T-helper 1 cell treated with Interleukin-12 subunit alpha and Interleukin-12 subunit beta and Interleukin-4 antibody, amounts not matched to agents 30 μg/mL and 1 μg/mL, for 36 hours (primary cell): ENCODE measurements around the gene MEIS2.

Experiments used
- H3K27ac Mint-ChIP-seq: one replicate; pipeline ENCODE4 v1.8.0; 2021; ENCODE audit warnings: mild to moderate bottlenecking, mixed read lengths
- H3K27me3 Mint-ChIP-seq: one replicate; pipeline ENCODE4 v1.8.0; 2021; ENCODE audit warnings: low read depth, mixed read lengths
- H3K36me3 Mint-ChIP-seq: one replicate; pipeline ENCODE4 v1.8.0; 2021; ENCODE audit warnings: low read depth, mixed read lengths
- H3K4me1 Mint-ChIP-seq: one replicate; pipeline ENCODE4 v1.8.0; 2021; ENCODE audit warnings: low read depth, mixed read lengths
- H3K4me3 Mint-ChIP-seq: one replicate; pipeline ENCODE4 v1.8.0; 2021; ENCODE audit warnings: mild to moderate bottlenecking, moderate library complexity, mixed read lengths
- H3K9me3 Mint-ChIP-seq: one replicate; pipeline ENCODE4 v1.8.0; 2021; ENCODE audit warnings: mixed read lengths

The MEIS2 gene

DNA sequence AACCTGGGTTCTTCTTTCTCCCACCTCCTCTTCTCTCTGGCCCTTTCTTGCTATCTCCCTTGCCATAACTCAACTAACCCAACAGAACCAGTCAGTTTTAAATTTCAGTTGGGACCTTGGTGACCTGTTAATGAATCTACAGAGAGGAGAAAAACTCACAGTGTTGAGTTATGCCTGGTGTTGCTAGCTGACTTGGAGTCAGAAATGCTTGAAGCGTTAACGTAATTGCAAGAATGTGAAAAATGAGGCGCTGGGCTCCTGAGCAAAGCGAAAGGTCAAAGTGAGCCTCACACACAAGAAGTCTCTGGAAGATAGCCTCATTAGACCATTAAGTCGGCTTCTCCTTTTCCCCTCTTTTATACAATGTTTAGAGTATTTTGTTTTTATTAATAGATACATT, 18.4 kb downstream of the MEIS2 start:
- Mint-ChIP-seq H3K9me3 (no peaks in the 10 kb centered on the region), H3K36me3 (no peaks in the 10 kb centered on the region), H3K27ac (no peak overlapping the region), H3K4me1 (no peaks in the 10 kb centered on the region), H3K4me3 (no peak overlapping the region), H3K27me3 (peaks cover 3% of the 10 kb centered on the region)

DNA sequence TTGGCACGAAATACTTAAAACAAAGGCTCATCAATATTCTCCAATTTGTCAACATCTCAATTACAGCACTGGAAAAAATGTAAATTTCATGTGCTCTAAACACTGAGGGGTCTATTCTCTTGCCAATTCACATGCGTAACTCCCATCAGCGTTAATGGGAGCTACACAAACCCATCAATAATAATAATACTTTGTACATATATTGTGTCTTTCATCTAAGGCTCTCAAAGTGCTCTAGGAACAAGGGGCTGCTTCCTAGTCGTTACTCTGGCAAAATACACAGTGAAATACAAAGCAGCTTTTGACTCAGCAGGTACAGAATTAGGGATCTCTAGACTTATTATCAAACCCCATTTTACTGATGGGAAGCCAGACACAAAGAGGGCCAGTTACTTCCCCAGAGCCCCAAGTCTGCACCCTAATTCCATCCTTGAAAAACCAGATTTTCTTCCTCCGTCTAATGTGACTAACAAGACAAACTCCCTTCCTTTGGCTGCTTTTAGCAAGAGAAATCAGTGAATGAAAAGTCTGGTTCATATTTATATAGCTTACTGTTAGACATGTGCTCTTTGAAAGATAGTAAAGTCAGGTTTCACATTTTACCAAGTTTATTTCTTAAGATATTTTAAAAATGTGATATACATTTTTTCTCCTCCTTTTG, 20.0 kb downstream of the MEIS2 start:
- Mint-ChIP-seq H3K4me1 (no peaks in the 10 kb centered on the region), H3K4me3 (no peak overlapping the region), H3K36me3 (no peaks in the 10 kb centered on the region), H3K27me3 (no peaks in the 10 kb centered on the region), H3K27ac (no peak overlapping the region), H3K9me3 (no peaks in the 10 kb centered on the region)

GRCh38 chr15:37079726-37080125, 20.6 kb downstream of the MEIS2 start:
- Mint-ChIP-seq H3K4me3 (no peak overlapping the region), H3K27ac (no peak overlapping the region), H3K36me3 (no peaks in the 10 kb centered on the region)

GRCh38 chr15:37078566-37078965, 21.8 kb downstream of the MEIS2 start:
- Mint-ChIP-seq H3K27ac (no peak overlapping the region), H3K4me1 (no peaks in the 10 kb centered on the region), H3K27me3 (no peaks in the 10 kb centered on the region), H3K4me3 (no peak overlapping the region), H3K9me3 (no peaks in the 10 kb centered on the region), H3K36me3 (no peaks in the 10 kb centered on the region)

More at GRCh38 chr15:37079726-37080125, 20.6 kb downstream of the MEIS2 start:
- Mint-ChIP-seq H3K9me3 (no peaks in the 10 kb centered on the region), H3K4me1 (no peaks in the 10 kb centered on the region), H3K27me3 (no peaks in the 10 kb centered on the region)

DNA sequence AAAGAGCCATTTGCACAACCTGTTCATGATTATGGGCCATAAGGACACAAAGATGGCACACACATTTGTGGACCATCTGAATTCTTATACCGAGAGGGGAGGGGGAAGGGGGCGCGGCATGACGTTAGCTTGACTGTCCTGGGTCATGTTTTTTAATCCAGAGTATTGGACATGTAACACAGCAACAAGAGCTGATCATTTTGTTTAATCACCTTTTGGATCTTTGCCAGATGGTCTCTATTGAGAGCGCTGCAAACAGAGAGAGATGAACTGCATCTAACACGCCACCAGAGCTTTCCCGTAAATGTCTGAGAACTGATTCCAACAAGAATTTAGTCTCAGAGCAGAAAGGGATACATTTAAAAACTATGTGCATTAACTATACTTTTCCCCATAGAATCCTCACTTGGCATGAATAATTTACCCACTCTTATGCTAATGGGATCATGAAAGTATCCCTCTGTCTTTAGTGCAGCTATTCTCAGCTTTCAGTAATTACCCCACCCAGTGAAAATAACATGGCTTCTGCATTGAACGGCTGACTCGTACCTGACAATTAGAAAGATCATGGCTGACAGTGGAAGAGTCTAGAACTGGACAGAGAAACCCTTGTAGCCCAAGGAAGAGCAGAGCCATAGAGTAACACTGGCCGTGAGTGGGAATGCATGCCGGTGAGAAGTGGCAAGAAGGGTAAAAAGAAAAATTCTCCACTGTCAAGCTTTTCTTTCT, 22.6 kb downstream of the MEIS2 start:
- H3K27me3 Mint-ChIP-seq, result no peaks in the 10 kb centered on the region
- no peaks in the 10 kb centered on the region for H3K9me3 Mint-ChIP-seq
- H3K36me3 Mint-ChIP-seq, result no peaks in the 10 kb centered on the region
- no peak overlapping the region for H3K4me3 Mint-ChIP-seq
- H3K4me1 Mint-ChIP-seq, result no peaks in the 10 kb centered on the region
- H3K27ac Mint-ChIP-seq, result no peak overlapping the region

- Mint-ChIP-seq H3K27ac (no peak overlapping the region), H3K27me3 (no peaks in the 10 kb centered on the region), H3K4me1 (no peaks in the 10 kb centered on the region), H3K9me3 (no peaks in the 10 kb centered on the region), H3K36me3 (no peaks in the 10 kb centered on the region), H3K4me3 (no peak overlapping the region)
Measured at GRCh38 chr15:37076543-37076942, 23.8 kb downstream of the MEIS2 start.

- Mint-ChIP-seq H3K9me3 (no peaks in the 10 kb centered on the region), H3K27ac (no peak overlapping the region), H3K36me3 (no peaks in the 10 kb centered on the region), H3K4me3 (no peak overlapping the region), H3K27me3 (no peaks in the 10 kb centered on the region), H3K4me1 (no peaks in the 10 kb centered on the region)
Measured at GRCh38 chr15:37075777-37076176, 24.6 kb downstream of the MEIS2 start.

DNA sequence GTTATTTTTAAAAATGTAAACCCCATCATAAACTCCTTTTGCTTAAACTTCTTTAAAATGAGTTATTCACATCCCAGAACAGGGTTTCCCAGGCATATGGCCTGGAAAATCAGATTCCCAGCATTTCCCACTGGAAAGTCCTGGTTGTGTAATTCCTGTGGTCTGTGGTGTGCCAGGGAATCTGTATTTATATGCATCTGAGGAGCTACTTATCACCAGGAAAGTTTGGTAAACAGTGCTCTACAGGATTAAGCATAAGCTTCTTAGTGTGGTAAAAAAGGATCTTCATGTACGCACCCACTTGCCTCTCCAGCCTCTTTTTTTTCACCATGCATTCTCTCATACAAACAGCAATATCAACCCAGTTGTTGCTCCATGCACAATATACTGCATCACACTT, 28.2 kb downstream of the MEIS2 start:
- Mint-ChIP-seq H3K36me3 (no peaks in the 10 kb centered on the region), H3K4me1 (no peaks in the 10 kb centered on the region), H3K27me3 (no peaks in the 10 kb centered on the region), H3K9me3 (no peaks in the 10 kb centered on the region), H3K4me3 (no peak overlapping the region), H3K27ac (no peak overlapping the region)

- H3K4me1 Mint-ChIP-seq, result no peaks in the 10 kb centered on the region
- H3K4me3 Mint-ChIP-seq, result no peak overlapping the region
- no peak overlapping the region for H3K27ac Mint-ChIP-seq
- no peaks in the 10 kb centered on the region for H3K9me3 Mint-ChIP-seq
- H3K36me3 Mint-ChIP-seq, result no peaks in the 10 kb centered on the region
- H3K27me3 Mint-ChIP-seq, result no peaks in the 10 kb centered on the region
Measured at GRCh38 chr15:37071134-37071533, 29.2 kb downstream of the MEIS2 start.

- Mint-ChIP-seq H3K27ac (no peak overlapping the region), H3K4me1 (no peaks in the 10 kb centered on the region), H3K27me3 (no peaks in the 10 kb centered on the region), H3K4me3 (no peak overlapping the region), H3K36me3 (no peaks in the 10 kb centered on the region), H3K9me3 (no peaks in the 10 kb centered on the region)
Measured at GRCh38 chr15:37070686-37071085, 29.7 kb downstream of the MEIS2 start.

- Mint-ChIP-seq H3K36me3 (no peaks in the 10 kb centered on the region), H3K9me3 (no peaks in the 10 kb centered on the region), H3K4me3 (no peak overlapping the region), H3K27ac (no peak overlapping the region), H3K4me1 (no peaks in the 10 kb centered on the region), H3K27me3 (no peaks in the 10 kb centered on the region)
Measured at GRCh38 chr15:37061996-37062395, 38.4 kb downstream of the MEIS2 start.

- Mint-ChIP-seq H3K36me3 (no peaks in the 10 kb centered on the region), H3K9me3 (no peaks in the 10 kb centered on the region), H3K4me1 (no peaks in the 10 kb centered on the region), H3K27me3 (no peaks in the 10 kb centered on the region), H3K27ac (no peak overlapping the region), H3K4me3 (no peak overlapping the region)
Measured at GRCh38 chr15:37059086-37059485, 41.3 kb downstream of the MEIS2 start.

DNA sequence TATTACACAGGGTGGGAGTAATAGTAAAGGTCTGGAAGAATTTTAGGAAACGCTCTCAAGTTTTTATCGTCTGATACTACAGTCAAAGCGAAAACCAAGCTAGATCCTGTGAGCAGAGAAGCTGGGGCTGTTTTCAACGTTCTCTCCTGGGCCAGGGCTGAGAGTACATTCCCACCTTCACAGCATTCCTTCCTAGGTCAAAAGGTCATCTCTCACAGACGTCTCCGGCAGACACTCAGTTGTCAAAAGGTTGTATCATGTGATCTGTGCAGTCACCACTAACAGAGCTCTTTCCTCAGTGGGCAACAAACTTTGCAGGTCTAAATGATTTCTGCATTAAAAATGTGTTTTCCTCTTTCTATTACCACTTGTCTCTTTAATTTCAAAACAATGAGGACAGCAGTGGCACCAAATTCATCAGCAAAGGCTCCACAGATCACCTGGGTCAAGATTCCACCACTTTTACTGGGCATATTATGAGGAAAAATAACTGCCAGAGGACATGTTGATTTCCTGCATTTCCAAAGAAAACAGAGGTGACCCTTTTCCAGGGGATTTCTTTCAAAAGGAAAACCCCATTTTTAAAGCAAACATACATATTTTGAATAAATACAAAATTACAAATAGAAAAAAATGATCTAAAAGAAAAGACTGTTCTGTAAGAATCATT, 41.9 kb downstream of the MEIS2 start:
- no peaks in the 10 kb centered on the region for H3K9me3 Mint-ChIP-seq

GRCh38 chr15:37057831-37058230, 42.5 kb downstream of the MEIS2 start:
- Mint-ChIP-seq H3K27me3 (no peaks in the 10 kb centered on the region), H3K36me3 (no peaks in the 10 kb centered on the region), H3K27ac (no peak overlapping the region), H3K9me3 (no peaks in the 10 kb centered on the region), H3K4me1 (no peaks in the 10 kb centered on the region), H3K4me3 (no peak overlapping the region)

More for the DNA sequence above, 41.9 kb downstream of the MEIS2 start:
- H3K27me3 Mint-ChIP-seq, result no peaks in the 10 kb centered on the region
- no peaks in the 10 kb centered on the region for H3K4me1 Mint-ChIP-seq
- no peaks in the 10 kb centered on the region for H3K36me3 Mint-ChIP-seq
- no peak overlapping the region for H3K4me3 Mint-ChIP-seq
- H3K27ac Mint-ChIP-seq, result no peak overlapping the region

GRCh38 chr15:37057256-37057655, 43.1 kb downstream of the MEIS2 start:
- Mint-ChIP-seq H3K27ac (no peak overlapping the region), H3K4me1 (no peaks in the 10 kb centered on the region)

More at GRCh38 chr15:37057256-37057655, 43.1 kb downstream of the MEIS2 start:
- Mint-ChIP-seq H3K9me3 (no peaks in the 10 kb centered on the region), H3K4me3 (no peak overlapping the region), H3K36me3 (no peaks in the 10 kb centered on the region), H3K27me3 (no peaks in the 10 kb centered on the region)
